OCI-LY7 (cell line): ENCODE results near the gene SENP6.

ENCODE experiments used
- CTCF ChIP-seq: fragments of 200-600 bp; sonication (generic); conservative IDR thresholded peaks from 2 replicates; pipeline ENCODE4 v1.5.1; 2014; ENCODE audit warnings: mild to moderate bottlenecking, antibody characterized with exemption, low read length, moderate library complexity, mixed read lengths
- EZH2phosphoT487 ChIP-seq: fragments of 200-600 bp; sonication (generic); IDR thresholded peaks from 2 replicates; pipeline ENCODE4 v1.6.1; 2018; ENCODE audit warnings: low read depth, borderline replicate concordance, mild to moderate bottlenecking, mixed run types, antibody characterized with exemption, low read length, moderate library complexity, mixed read lengths

- TF ChIP-seq EZH2phosphoT487 (no peak), CTCF (no peak)
Measured at GRCh38 chr6:75723382-75723781, 121.7 kb downstream of the SENP6 start.
